Osteoblast (primary cell): ENCODE results near the gene SPAG16. TPM values are rescaled to one million over a fixed set of nuclear protein-coding genes. Genes with fewer than 3 reads are reported as not detected.
A peak's percentile ranks its signal among the peaks of the same experiment; 100 is the strongest.

Experiments
- DNase-seq: peaks from one replicate; pipeline ENCODE4 v3.0.0; 2011; ENCODE audit warnings: low spot score, mixed read lengths; ENCODE audit not compliant: insufficient read length; ENCODE audit errors: missing footprints
- H2AFZ ChIP-seq: 2 replicates; pipeline ENCODE4 v1.6.0; 2011; ENCODE audit warnings: mild to moderate bottlenecking, low read length
- H3K27ac ChIP-seq: 2 replicates; pipeline ENCODE4 v1.5.1; 2011; ENCODE audit warnings: mild to moderate bottlenecking, low read depth, low read length, moderate library complexity
- H3K27me3 ChIP-seq: 2 replicates; pipeline ENCODE4 v1.6.0; 2012; ENCODE audit warnings: mild to moderate bottlenecking, control low read depth, inconsistent platforms, low read length, moderate library complexity; ENCODE audit not compliant: insufficient read depth
- H3K36me3 ChIP-seq: 2 replicates; pipeline ENCODE4 v1.5.1; 2011; ENCODE audit warnings: mild to moderate bottlenecking, low read length, control low read depth, moderate library complexity; ENCODE audit not compliant: insufficient read depth
- H3K4me1 ChIP-seq: 2 replicates; pipeline ENCODE4 v1.5.1; 2011; ENCODE audit warnings: mild to moderate bottlenecking, low read length, control low read depth, moderate library complexity; ENCODE audit not compliant: insufficient read depth
- H3K4me2 ChIP-seq: 2 replicates; pipeline ENCODE4 v1.6.0; 2011; ENCODE audit warnings: mild to moderate bottlenecking, low read length; ENCODE audit not compliant: insufficient read depth
- H3K4me3 ChIP-seq: fragments of 200-600 bp; sonication (generic); 3 replicates; pipeline ENCODE4 v1.5.1; 2012; ENCODE audit warnings: mild to moderate bottlenecking, low read length, inconsistent platforms; ENCODE audit not compliant: insufficient read depth
- H3K79me2 ChIP-seq: 2 replicates; pipeline ENCODE4 v1.6.0; 2012; ENCODE audit warnings: mild to moderate bottlenecking, low read length, control low read depth, inconsistent platforms; ENCODE audit not compliant: insufficient read depth
- H3K9me3 ChIP-seq: 2 replicates; pipeline ENCODE4 v1.5.1; 2011; ENCODE audit warnings: low read depth, low read length, control low read depth
- H4K20me1 ChIP-seq: 2 replicates; pipeline ENCODE4 v1.6.0; 2012; ENCODE audit warnings: mild to moderate bottlenecking, low read length, control low read depth; ENCODE audit not compliant: insufficient read depth
- total RNA-seq: library from RNA; depleted of rRNA; stranded (reverse); fragments of >200 nt; gene quantifications from 2 replicates; pipeline ENCODE4 v1.2.3, GENCODE V29; 2012
- TF ChIP-seq, protein P1 (sequence below): IDR thresholded peaks from 2 replicates; pipeline ENCODE4 v1.5.1; 2011; ENCODE audit warnings: mild to moderate bottlenecking, low read depth, low read length, moderate library complexity; ENCODE audit errors: extremely low read depth

Gene SPAG16
- total RNA-seq, 1 donor = 47.8 TPM

- H3K4me3 ChIP-seq = no peak overlapping the region
- H2AFZ ChIP-seq = no peak overlapping the region
- H3K36me3 ChIP-seq = no peaks in the 10 kb centered on the region
- no peaks in the 10 kb centered on the region for H3K27me3 ChIP-seq
- TF ChIP-seq, protein P1, sequence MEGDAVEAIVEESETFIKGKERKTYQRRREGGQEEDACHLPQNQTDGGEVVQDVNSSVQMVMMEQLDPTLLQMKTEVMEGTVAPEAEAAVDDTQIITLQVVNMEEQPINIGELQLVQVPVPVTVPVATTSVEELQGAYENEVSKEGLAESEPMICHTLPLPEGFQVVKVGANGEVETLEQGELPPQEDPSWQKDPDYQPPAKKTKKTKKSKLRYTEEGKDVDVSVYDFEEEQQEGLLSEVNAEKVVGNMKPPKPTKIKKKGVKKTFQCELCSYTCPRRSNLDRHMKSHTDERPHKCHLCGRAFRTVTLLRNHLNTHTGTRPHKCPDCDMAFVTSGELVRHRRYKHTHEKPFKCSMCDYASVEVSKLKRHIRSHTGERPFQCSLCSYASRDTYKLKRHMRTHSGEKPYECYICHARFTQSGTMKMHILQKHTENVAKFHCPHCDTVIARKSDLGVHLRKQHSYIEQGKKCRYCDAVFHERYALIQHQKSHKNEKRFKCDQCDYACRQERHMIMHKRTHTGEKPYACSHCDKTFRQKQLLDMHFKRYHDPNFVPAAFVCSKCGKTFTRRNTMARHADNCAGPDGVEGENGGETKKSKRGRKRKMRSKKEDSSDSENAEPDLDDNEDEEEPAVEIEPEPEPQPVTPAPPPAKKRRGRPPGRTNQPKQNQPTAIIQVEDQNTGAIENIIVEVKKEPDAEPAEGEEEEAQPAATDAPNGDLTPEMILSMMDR = no peak
- no peak overlapping the region for H3K27ac ChIP-seq
- no peaks in the 10 kb centered on the region for H3K79me2 ChIP-seq
- H3K4me2 ChIP-seq = no peak overlapping the region
- no peaks in the 10 kb centered on the region for H4K20me1 ChIP-seq
- no peaks in the 10 kb centered on the region for H3K4me1 ChIP-seq
- H3K9me3 ChIP-seq = no peaks in the 10 kb centered on the region
- no peak for DNase-seq
These were observed 720.2 kb downstream of the SPAG16 start for GRCh38 chr2:214004463-214004862.

DNA sequence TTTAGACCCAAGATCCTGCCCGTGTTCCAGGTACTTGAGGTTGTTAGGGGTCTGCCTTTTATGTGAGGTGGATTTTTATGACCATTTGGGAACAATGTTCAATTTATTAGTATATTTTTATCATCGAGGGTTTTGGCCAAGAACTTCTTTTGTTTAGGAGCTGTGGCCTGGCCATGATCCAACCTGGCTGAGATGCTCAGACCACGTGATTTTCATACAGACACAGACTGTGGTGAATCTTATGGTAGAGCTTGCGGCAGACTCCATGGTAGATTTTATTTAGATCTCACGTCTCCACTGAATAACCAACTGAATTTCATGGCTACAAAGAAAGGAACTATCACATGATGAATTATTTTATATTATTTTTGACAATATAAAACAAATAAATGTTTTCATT, 721.1 kb downstream of the SPAG16 start:
- Histone ChIP-seq H2AFZ (peak overlapping the region; percentile 17), H3K9me3 (no peaks in the 10 kb centered on the region), H3K27me3 (no peaks in the 10 kb centered on the region), H3K36me3 (no peaks in the 10 kb centered on the region), H4K20me1 (no peaks in the 10 kb centered on the region), H3K4me1 (no peaks in the 10 kb centered on the region), H3K27ac (no peak overlapping the region), H3K79me2 (no peaks in the 10 kb centered on the region), H3K4me2 (no peak overlapping the region), H3K4me3 (no peak overlapping the region)
- TF ChIP-seq, protein P1 = no peak
- DNase-seq = no peak

- DNase-seq = no peak
- TF ChIP-seq, protein P1 = no peak
These were observed 722.3 kb downstream of the SPAG16 start for GRCh38 chr2:214006601-214007000.

GRCh38 chr2:214011676-214012075, 727.4 kb downstream of the SPAG16 start:
- H3K4me3 ChIP-seq = no peak overlapping the region

More at GRCh38 chr2:214006601-214007000, 722.3 kb downstream of the SPAG16 start:
- H3K36me3 ChIP-seq = no peaks in the 10 kb centered on the region
- H3K79me2 ChIP-seq = no peaks in the 10 kb centered on the region
- H3K4me3 ChIP-seq = no peak overlapping the region
- H3K4me1 ChIP-seq = no peaks in the 10 kb centered on the region
- no peaks in the 10 kb centered on the region for H4K20me1 ChIP-seq
- no peaks in the 10 kb centered on the region for H3K27me3 ChIP-seq
- no peaks in the 10 kb centered on the region for H3K9me3 ChIP-seq
- H3K27ac ChIP-seq = no peak overlapping the region
- no peak overlapping the region for H3K4me2 ChIP-seq
- no peak overlapping the region for H2AFZ ChIP-seq

More at GRCh38 chr2:214011676-214012075, 727.4 kb downstream of the SPAG16 start:
- no peak overlapping the region for H3K4me2 ChIP-seq
- no peaks in the 10 kb centered on the region for H3K36me3 ChIP-seq
- H3K9me3 ChIP-seq = no peaks in the 10 kb centered on the region
- TF ChIP-seq, protein P1 = no peak
- no peaks in the 10 kb centered on the region for H4K20me1 ChIP-seq
- H2AFZ ChIP-seq = peak overlapping the region; percentile 10
- no peaks in the 10 kb centered on the region for H3K27me3 ChIP-seq
- H3K79me2 ChIP-seq = no peaks in the 10 kb centered on the region
- H3K27ac ChIP-seq = no peak overlapping the region
- no peaks in the 10 kb centered on the region for H3K4me1 ChIP-seq
- DNase-seq = no peak
